Measurements from ENCODE around the gene SYT2.

- TF ChIP-seq CTCF (conservative IDR thresholded peaks at IDR 0.05 in 1 of 2, IDR thresholded peaks at IDR 0.05 in 1 of 2; ENCODE audit: extremely low read depth in 1 of 2, insufficient read depth in 1 of 2, low read depth in 1 of 2, low read length in 2 of 2) (no peak), EZH2 (IDR thresholded peaks at IDR 0.05; ENCODE audit: borderline replicate concordance, low read length) (no peak)
Measured at GRCh38 chr1:202627841-202628565, 82.3 kb downstream of the SYT2 start.

All from mammary epithelial cell (primary cell).